ENCODE results near the gene MTCL1. TPM values are rescaled to one million over a fixed set of nuclear protein-coding genes. Genes with fewer than 3 reads are reported as not detected.

Gene MTCL1
- total RNA-seq, 1 donor from 2014 or later: 59.3 TPM

DNA sequence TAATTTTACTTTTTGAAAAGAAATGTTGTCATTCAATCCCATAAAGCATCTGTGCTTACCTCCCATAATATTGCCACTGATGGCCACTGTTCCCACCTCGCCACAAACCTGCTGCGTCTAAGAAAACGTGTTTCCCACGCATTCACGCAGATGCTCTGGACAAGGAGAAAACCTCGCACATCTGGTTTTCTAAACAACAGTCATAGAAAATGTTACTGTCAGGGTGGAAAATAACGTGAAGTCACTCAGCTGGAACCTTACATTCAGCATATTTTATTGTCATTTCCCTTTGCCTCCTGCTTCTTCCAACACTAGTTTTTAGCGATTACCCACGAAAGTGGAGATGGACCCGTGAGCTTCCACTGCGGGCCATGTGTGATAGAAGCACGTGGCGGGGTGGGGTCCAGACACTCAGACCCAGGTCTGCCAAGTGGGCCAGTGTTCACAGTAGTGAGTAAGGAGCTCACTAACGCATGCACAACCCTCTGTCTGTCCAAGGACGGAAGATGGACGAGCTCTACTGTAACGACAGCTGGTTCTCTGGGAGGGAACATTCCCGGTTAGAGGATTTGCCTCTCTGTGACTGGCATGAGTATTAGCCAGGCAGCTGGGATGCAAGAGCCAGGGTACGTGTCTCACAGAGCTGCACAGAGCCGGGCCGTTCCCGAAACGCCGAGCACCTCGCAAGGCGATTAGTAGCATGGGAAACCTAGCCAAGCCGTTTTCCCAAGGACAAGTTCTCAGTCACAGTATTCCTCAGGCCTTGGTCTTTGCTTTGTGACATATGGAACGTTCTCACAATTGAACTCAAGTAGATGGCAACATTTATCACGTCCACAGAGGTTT, 94.5 kb downstream of the MTCL1 start:
- DNase-seq (ENCODE audit: low read depth): peak; percentile 92
- Mint-ChIP-seq H3K4me1 (ENCODE audit: low read depth, unreplicated experiment) (peaks cover 62% of the 10 kb centered on the region), H3K9me3 (ENCODE audit: unreplicated experiment) (no peaks in the 10 kb centered on the region), H3K36me3 (ENCODE audit: low read depth, unreplicated experiment) (peaks cover 8% of the 10 kb centered on the region), H3K27me3 (ENCODE audit: low read depth, unreplicated experiment) (no peaks in the 10 kb centered on the region), H3K27ac (ENCODE audit: unreplicated experiment) (peak overlapping the region; percentile 99), H3K4me3 (ENCODE audit: unreplicated experiment) (no peak overlapping the region)
- H2AFZ ChIP-seq (ENCODE audit: low read depth, low read length): peak overlapping the region; percentile 2
- H3K4me2 ChIP-seq (ENCODE audit: low read length): peak overlapping the region; percentile 76
- H3K79me2 ChIP-seq (ENCODE audit: insufficient read depth, low read length): peaks cover 4% of the 10 kb centered on the region
- H3K4me3 ChIP-seq (ENCODE audit: insufficient read depth, low read depth, low read length): peak overlapping the region; percentile 9
- H4K20me1 ChIP-seq (ENCODE audit: insufficient read depth, low read length): no peaks in the 10 kb centered on the region
- peaks cover 67% of the 10 kb centered on the region for H3K4me1 ChIP-seq (ENCODE audit: insufficient read depth, low read length)
- H3K9ac ChIP-seq (ENCODE audit: low read length): peak overlapping the region; percentile 88
- H3K9me3 ChIP-seq (ENCODE audit: insufficient read depth, low read depth, low read length): no peaks in the 10 kb centered on the region
- no peaks in the 10 kb centered on the region for H3K27me3 ChIP-seq (ENCODE audit: insufficient read depth, low read length)
- FAIRE-seq: no peak
- peaks cover 11% of the 10 kb centered on the region for H3K36me3 ChIP-seq (ENCODE audit: insufficient read depth, low read length)
- TF ChIP-seq EZH2 (IDR thresholded peaks at IDR 0.05; ENCODE audit: insufficient read depth, low read length): no peak
- TF ChIP-seq, protein P1, sequence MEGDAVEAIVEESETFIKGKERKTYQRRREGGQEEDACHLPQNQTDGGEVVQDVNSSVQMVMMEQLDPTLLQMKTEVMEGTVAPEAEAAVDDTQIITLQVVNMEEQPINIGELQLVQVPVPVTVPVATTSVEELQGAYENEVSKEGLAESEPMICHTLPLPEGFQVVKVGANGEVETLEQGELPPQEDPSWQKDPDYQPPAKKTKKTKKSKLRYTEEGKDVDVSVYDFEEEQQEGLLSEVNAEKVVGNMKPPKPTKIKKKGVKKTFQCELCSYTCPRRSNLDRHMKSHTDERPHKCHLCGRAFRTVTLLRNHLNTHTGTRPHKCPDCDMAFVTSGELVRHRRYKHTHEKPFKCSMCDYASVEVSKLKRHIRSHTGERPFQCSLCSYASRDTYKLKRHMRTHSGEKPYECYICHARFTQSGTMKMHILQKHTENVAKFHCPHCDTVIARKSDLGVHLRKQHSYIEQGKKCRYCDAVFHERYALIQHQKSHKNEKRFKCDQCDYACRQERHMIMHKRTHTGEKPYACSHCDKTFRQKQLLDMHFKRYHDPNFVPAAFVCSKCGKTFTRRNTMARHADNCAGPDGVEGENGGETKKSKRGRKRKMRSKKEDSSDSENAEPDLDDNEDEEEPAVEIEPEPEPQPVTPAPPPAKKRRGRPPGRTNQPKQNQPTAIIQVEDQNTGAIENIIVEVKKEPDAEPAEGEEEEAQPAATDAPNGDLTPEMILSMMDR (IDR thresholded peaks at IDR 0.05; ENCODE audit: insufficient read depth, low read depth, low read length): no peak
- H3K27ac ChIP-seq (ENCODE audit: low read depth, low read length): peak overlapping the region; percentile 99

DNA sequence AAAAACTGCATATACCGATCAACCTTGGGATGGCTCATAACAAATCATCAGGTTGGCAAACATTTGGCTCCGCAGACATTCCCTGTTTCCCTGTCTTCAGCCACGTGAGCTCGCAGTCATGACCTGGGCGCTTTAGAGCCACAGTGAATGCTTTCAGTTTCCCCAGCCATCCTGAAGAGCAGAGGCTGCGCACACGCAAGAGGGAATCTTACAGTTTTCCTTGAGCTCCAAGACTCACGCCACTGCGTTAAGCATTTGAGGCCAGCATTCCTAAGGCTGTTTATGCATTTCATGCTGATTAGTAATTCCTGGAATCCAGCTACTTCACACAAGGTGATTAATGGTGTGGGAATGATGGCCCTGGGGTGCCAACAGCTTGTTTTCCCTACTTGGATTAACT, 95.1 kb downstream of the MTCL1 start:
- H3K9me3 ChIP-seq (ENCODE audit: insufficient read depth, low read depth, low read length): no peaks in the 10 kb centered on the region
- peaks cover 56% of the 10 kb centered on the region for H3K4me1 Mint-ChIP-seq (ENCODE audit: low read depth, unreplicated experiment)
- H3K9me3 Mint-ChIP-seq (ENCODE audit: unreplicated experiment): no peaks in the 10 kb centered on the region
- H3K4me3 Mint-ChIP-seq (ENCODE audit: unreplicated experiment): no peak overlapping the region
- peak; percentile 100 for DNase-seq (ENCODE audit: low read depth)
- peak overlapping the region; percentile 2 for H2AFZ ChIP-seq (ENCODE audit: low read depth, low read length)
- TF ChIP-seq EZH2 (IDR thresholded peaks at IDR 0.05; ENCODE audit: insufficient read depth, low read length): no peak
- TF ChIP-seq, protein P1 (IDR thresholded peaks at IDR 0.05; ENCODE audit: insufficient read depth, low read depth, low read length): no peak
- peak overlapping the region; percentile 76 for H3K4me2 ChIP-seq (ENCODE audit: low read length)
- H3K36me3 ChIP-seq (ENCODE audit: insufficient read depth, low read length): peaks cover 13% of the 10 kb centered on the region
- peak overlapping the region; percentile 99 for H3K27ac Mint-ChIP-seq (ENCODE audit: unreplicated experiment)
- FAIRE-seq: peak; percentile 99
- H3K4me3 ChIP-seq (ENCODE audit: insufficient read depth, low read depth, low read length): peak overlapping the region; percentile 9
- peaks cover 61% of the 10 kb centered on the region for H3K4me1 ChIP-seq (ENCODE audit: insufficient read depth, low read length)
- H3K27me3 ChIP-seq (ENCODE audit: insufficient read depth, low read length): no peaks in the 10 kb centered on the region
- peak overlapping the region; percentile 99 for H3K27ac ChIP-seq (ENCODE audit: low read depth, low read length)
- H3K36me3 Mint-ChIP-seq (ENCODE audit: low read depth, unreplicated experiment): peaks cover 8% of the 10 kb centered on the region
- H3K27me3 Mint-ChIP-seq (ENCODE audit: low read depth, unreplicated experiment): no peaks in the 10 kb centered on the region
- peaks cover 4% of the 10 kb centered on the region for H3K79me2 ChIP-seq (ENCODE audit: insufficient read depth, low read length)
- no peaks in the 10 kb centered on the region for H4K20me1 ChIP-seq (ENCODE audit: insufficient read depth, low read length)
- peak overlapping the region; percentile 88 for H3K9ac ChIP-seq (ENCODE audit: low read length)

DNA sequence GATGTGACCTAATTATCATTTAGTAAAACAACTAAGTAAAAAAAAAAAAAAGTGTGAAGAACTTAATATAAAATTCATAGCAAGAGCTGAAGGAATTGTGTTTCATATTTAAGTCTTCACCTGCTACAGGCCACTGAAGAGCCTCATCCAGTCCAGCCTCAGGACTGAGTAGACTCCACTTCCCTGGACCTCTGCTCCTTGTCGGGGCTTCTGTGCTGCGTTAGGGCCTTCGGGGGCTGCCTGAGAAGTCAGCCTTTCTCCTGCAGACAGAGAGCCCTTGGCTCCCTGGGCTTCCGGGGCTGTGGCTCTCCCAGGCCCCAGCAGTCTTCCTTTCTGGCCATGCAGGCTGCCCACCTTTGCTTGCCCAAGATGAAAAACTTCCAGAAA, 95.5 kb downstream of the MTCL1 start:
- Mint-ChIP-seq H3K36me3 (ENCODE audit: low read depth, unreplicated experiment) (peaks cover 8% of the 10 kb centered on the region), H3K9me3 (ENCODE audit: unreplicated experiment) (no peaks in the 10 kb centered on the region), H3K4me1 (ENCODE audit: low read depth, unreplicated experiment) (peaks cover 52% of the 10 kb centered on the region), H3K27me3 (ENCODE audit: low read depth, unreplicated experiment) (no peaks in the 10 kb centered on the region), H3K4me3 (ENCODE audit: unreplicated experiment) (no peak overlapping the region), H3K27ac (ENCODE audit: unreplicated experiment) (peak overlapping the region; percentile 99)
- FAIRE-seq (no peak), DNase-seq (ENCODE audit: low read depth) (no peak)
- H2AFZ ChIP-seq (ENCODE audit: low read depth, low read length): no peak overlapping the region
- H3K27ac ChIP-seq (ENCODE audit: low read depth, low read length): peak overlapping the region; percentile 99
- H3K27me3 ChIP-seq (ENCODE audit: insufficient read depth, low read length): no peaks in the 10 kb centered on the region
- H4K20me1 ChIP-seq (ENCODE audit: insufficient read depth, low read length): no peaks in the 10 kb centered on the region
- H3K9me3 ChIP-seq (ENCODE audit: insufficient read depth, low read depth, low read length): no peaks in the 10 kb centered on the region
- H3K79me2 ChIP-seq (ENCODE audit: insufficient read depth, low read length): peaks cover 4% of the 10 kb centered on the region
- no peak for TF ChIP-seq EZH2 (IDR thresholded peaks at IDR 0.05; ENCODE audit: insufficient read depth, low read length)
- TF ChIP-seq, protein P1 (IDR thresholded peaks at IDR 0.05; ENCODE audit: insufficient read depth, low read depth, low read length): no peak
- H3K36me3 ChIP-seq (ENCODE audit: insufficient read depth, low read length): peaks cover 17% of the 10 kb centered on the region
- peak overlapping the region; percentile 7 for H3K4me3 ChIP-seq (ENCODE audit: insufficient read depth, low read depth, low read length)
- peak overlapping the region; percentile 76 for H3K4me2 ChIP-seq (ENCODE audit: low read length)
- H3K4me1 ChIP-seq (ENCODE audit: insufficient read depth, low read length): peaks cover 57% of the 10 kb centered on the region
- peak overlapping the region; percentile 88 for H3K9ac ChIP-seq (ENCODE audit: low read length)
